Kidney (tissue), 14 donors: ENCODE measurements around the gene C1R. TPM values are rescaled to one million over a fixed set of nuclear protein-coding genes. Genes with fewer than 3 reads are reported as not detected.
A peak's percentile ranks its signal among the peaks of the same experiment; 100 is the strongest.

Experiments
- DNase-seq, 5 donors: peaks; one replicate each; pipeline ENCODE4 v3.0.0-alpha.2; 2013 to 2020
- FAIRE-seq: peaks from 2 replicates; lab custom pipeline; 2012; peaks lifted over from hg19 to GRCh38; lab: Jason Lieb, UNC
- H3K27ac ChIP-seq, 2 donors: one replicate each; pipeline ENCODE4 v1.7.0; 2013; ENCODE audit warnings: low read depth in 2 of 2, low read length in 2 of 2, inconsistent platforms in 1 of 2
- H3K27me3 ChIP-seq: one replicate; pipeline ENCODE4 v1.7.1; 2013; ENCODE audit warnings: low read length, inconsistent platforms; ENCODE audit not compliant: control insufficient read depth, insufficient read depth
- H3K36me3 ChIP-seq, 3 donors: one replicate each; pipeline versions ENCODE4 v1.7.0 to v1.7.1; 2013; ENCODE audit warnings: low read length in 3 of 3, control low read depth in 1 of 3, inconsistent platforms in 1 of 3; ENCODE audit not compliant: insufficient read depth in 3 of 3, control insufficient read depth in 2 of 3
- H3K4me1 ChIP-seq, 3 donors: one replicate each; pipeline versions ENCODE4 v1.7.0 to v1.7.1; 2013; ENCODE audit warnings: low read length in 3 of 3, inconsistent platforms in 1 of 3, low read depth in 1 of 3; ENCODE audit not compliant: control insufficient read depth in 2 of 3, insufficient read depth in 2 of 3
- H3K4me3 ChIP-seq, 3 donors: one replicate each; pipeline versions ENCODE4 v1.7.0 to v1.8.1; 2013; ENCODE audit warnings: low read length in 3 of 3, control low read depth in 1 of 3, inconsistent platforms in 1 of 3
- H3K9ac ChIP-seq, 3 donors: one replicate each; pipeline versions ENCODE4 v1.7.0 to v1.7.1; 2013; ENCODE audit warnings: low read length in 3 of 3, control low read depth in 1 of 3, inconsistent platforms in 1 of 3
- H3K9me3 ChIP-seq, 3 donors: one replicate each; pipeline versions ENCODE4 v1.7.0 to v1.7.1; 2013; ENCODE audit warnings: low read length in 3 of 3, control low read depth in 1 of 3, inconsistent platforms in 1 of 3; ENCODE audit not compliant: control insufficient read depth in 2 of 3, insufficient read depth in 1 of 3
- intact Hi-C: fragments of 100-400 bp; cut with DNase I; formaldehyde crosslinking; loops from one replicate; pipeline ENCODE4 v1.11.1; 2022
- polyA plus RNA-seq: library from polyadenylated mRNA; stranded (reverse); fragments of 350-450 nt; fragmentation: Illumina TruSeq; extraction: RNeasy Lipid Tissue Mini Kit (QIAGEN cat#74804); gene quantifications from one replicate; pipeline ENCODE4 v1.2.3, GENCODE V29; 2014; ENCODE audit warnings: low read depth, low replicate concordance; ENCODE audit not compliant: insufficient read depth
- total RNA-seq: library from RNA; stranded (reverse); fragmentation: NEBNext Ultra II Directional; extraction: Animal tissue kit (Norgen Biotek cat#: 25700); gene quantifications from one replicate; pipeline ENCODE4 v1.2.1, GENCODE V29; 2021
- TF ChIP-seq, protein P1 (sequence below): IDR thresholded peaks from 3 replicates; pipeline ENCODE4 v1.5.1; 2012; ENCODE audit warnings: mild to moderate bottlenecking, moderate library complexity, borderline replicate concordance; ENCODE audit not compliant: insufficient read depth; ENCODE audit errors: extremely low read depth
- donor health status: control.
- donor health status: control.
- donor health status: control.
- donor health status: control.
- donor health status: control.
- donor health status: DM: yes; HTN: yes; CAD: no.
- donor health status: Normal renal cell carcinoma (clear cell type).

C1R gene
- total and polyA plus RNA-seq, 2 donors from 2014 or later, result 183 to 514 TPM

- FAIRE-seq, result no peak
- H3K4me3 ChIP-seq, result peak overlapping the region; percentile 50 to 93 (median 80)
- peaks cover 0 to 36% (median 12%) of the 10 kb centered on the region in 3 donors for H3K4me1 ChIP-seq
- peaks cover 0 to under 1% (median under 1%) of the 10 kb centered on the region in 3 donors for H3K36me3 ChIP-seq
- TF ChIP-seq, protein P1, sequence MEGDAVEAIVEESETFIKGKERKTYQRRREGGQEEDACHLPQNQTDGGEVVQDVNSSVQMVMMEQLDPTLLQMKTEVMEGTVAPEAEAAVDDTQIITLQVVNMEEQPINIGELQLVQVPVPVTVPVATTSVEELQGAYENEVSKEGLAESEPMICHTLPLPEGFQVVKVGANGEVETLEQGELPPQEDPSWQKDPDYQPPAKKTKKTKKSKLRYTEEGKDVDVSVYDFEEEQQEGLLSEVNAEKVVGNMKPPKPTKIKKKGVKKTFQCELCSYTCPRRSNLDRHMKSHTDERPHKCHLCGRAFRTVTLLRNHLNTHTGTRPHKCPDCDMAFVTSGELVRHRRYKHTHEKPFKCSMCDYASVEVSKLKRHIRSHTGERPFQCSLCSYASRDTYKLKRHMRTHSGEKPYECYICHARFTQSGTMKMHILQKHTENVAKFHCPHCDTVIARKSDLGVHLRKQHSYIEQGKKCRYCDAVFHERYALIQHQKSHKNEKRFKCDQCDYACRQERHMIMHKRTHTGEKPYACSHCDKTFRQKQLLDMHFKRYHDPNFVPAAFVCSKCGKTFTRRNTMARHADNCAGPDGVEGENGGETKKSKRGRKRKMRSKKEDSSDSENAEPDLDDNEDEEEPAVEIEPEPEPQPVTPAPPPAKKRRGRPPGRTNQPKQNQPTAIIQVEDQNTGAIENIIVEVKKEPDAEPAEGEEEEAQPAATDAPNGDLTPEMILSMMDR, result no peak
- intact Hi-C loops, result no loop called here
- no peaks in the 10 kb centered on the region for H3K27me3 ChIP-seq
- H3K9me3 ChIP-seq, result no peaks in the 10 kb centered on the region
- H3K27ac ChIP-seq, result peak overlapping the region; percentile 66 to 92
- H3K9ac ChIP-seq, result peak overlapping the region in 2 of 3 donors; percentile 71 to 75
- DNase-seq, result no peak
Observed at GRCh38 chr12:7127916-7128626, 35.8 kb upstream of the C1R start.

DNA sequence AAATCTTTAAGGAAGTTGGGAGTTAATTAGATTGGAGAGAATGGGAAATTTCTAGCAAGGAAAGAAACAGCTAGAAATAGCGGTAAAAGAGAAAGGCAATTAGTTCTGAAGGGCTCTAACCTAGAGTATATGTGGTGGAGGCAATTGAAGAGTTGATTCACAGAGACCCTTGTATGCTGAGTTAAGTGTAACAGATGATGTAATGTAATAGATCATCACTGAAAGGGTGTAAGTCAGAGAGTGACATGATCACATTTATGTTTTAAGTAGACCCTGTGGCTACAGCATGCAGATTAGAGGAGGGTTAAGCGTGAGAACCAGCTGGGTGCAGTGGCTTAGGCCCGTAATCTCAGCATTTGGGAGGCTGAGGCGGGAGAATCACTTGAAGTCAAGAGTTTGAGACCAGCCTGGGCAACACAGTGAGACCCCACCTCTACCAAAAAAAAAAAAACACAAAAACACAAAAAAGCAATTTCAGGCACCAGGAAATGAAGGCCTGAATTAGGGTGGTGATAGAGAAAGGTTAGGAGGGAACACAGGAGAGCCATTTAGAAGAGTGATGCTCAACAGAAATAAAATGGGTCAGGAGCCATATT is 33.5 kb upstream of the C1R start:
- DNase-seq (no peak), FAIRE-seq (no peak)
- intact Hi-C loops, result no loop called here
- Histone ChIP-seq H3K36me3 (no peaks in the 10 kb centered on the region), H3K27me3 (no peaks in the 10 kb centered on the region), H3K9ac (peak overlapping the region in 1 of 3 donors; percentile 2), H3K27ac (peak overlapping the region; percentile 23 to 72), H3K9me3 (no peaks in the 10 kb centered on the region), H3K4me3 (peak overlapping the region in 2 of 3 donors; percentile 59 to 62), H3K4me1 (peaks cover 0 to 43% (median 22%) of the 10 kb centered on the region in 3 donors)
- TF ChIP-seq, protein P1, result no peak

GRCh38 chr12:7123806-7124522 is 31.7 kb upstream of the C1R start:
- DNase-seq (peak in 4 of 5 donors; percentile 76 to 87 (median 80)), FAIRE-seq (no peak)
- Histone ChIP-seq H3K27ac (peak overlapping the region; percentile 53 to 64), H3K9ac (peak overlapping the region in 1 of 3 donors; percentile 10), H3K4me1 (peaks cover 0 to 35% (median 22%) of the 10 kb centered on the region in 3 donors), H3K36me3 (no peaks in the 10 kb centered on the region), H3K9me3 (no peaks in the 10 kb centered on the region), H3K27me3 (no peaks in the 10 kb centered on the region), H3K4me3 (peak overlapping the region in 2 of 3 donors; percentile 33 to 59)
- intact Hi-C loops, result no loop called here
- TF ChIP-seq, protein P1, result no peak
